ENCODE data around the gene SPC24. TPM values are rescaled to one million over a fixed set of nuclear protein-coding genes. Genes with fewer than 3 reads are reported as not detected.
"Not testable (repeated sequence)": the region's sequence is repeated elsewhere in the genome, so short reads cannot be mapped to it uniquely, and the experiment has no call there.

The SPC24 gene
- total RNA-seq, 1 experiment from 2014 or later, result 64.4 TPM

DNA sequence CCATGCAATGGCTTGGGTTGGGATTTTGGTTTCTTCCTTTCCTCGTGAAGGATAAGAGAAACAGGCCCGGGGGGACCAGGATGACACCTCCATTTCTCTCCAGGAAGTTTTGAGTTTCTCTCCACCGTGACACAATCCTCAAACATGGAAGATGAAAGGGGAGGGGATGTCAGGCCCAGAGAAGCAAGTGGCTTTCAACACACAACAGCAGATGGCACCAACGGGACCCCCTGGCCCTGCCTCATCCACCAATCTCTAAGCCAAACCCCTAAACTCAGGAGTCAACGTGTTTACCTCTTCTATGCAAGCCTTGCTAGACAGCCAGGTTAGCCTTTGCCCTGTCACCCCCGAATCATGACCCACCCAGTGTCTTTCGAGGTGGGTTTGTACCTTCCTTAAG lies 24.1 kb downstream of the SPC24 start:
- no peak for DNase-seq (ENCODE audit: low read depth)

- DNase-seq (ENCODE audit: low read depth), result peak; percentile 70
Measured at GRCh38 chr19:11130824-11131455, 24.6 kb downstream of the SPC24 start.

- DNase-seq (ENCODE audit: low read depth), result no peak
Measured at GRCh38 chr19:11127905-11128304, 27.7 kb downstream of the SPC24 start.

DNA sequence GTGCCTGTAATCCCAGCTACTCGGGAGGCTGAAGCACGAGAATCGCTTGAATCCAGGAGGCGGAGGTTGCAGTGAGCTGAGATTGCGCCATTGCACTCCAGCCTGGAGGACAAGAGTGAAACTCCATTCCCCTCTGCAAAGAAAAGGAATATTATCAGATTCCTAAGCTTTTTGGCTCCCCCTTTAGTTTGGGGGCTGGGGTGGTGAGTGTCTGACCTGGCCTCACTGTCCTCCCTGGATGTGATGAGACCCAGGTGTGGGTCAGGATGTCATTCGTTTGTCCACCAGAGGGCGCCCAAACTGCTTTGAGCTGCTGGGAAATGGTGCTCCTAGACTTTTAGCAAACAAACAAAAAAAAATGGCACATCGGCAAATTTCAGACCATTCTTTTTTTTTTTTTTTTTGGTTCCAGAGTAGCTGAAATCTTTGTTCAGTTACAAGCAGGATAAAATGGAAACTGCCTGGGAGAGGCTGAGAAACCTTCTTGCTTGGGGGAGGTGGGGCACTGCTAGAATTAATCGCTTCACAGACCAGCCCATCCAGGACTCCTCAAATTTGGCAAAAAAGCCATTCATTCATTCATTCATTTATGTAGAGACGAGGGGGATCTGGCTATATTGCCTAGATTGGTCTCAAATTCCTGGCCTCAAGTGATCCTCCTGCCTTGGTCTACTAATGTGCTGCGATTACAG lies 29.4 kb downstream of the SPC24 start:
- peak; percentile 73 for DNase-seq (ENCODE audit: low read depth)

- DNase-seq (ENCODE audit: low read depth), result not testable (repeated sequence)
Measured at GRCh38 chr19:11124157-11124556, 31.4 kb downstream of the SPC24 start.

GRCh38 chr19:11123114-11123513 lies 32.5 kb downstream of the SPC24 start:
- DNase-seq (ENCODE audit: low read depth), result no peak

DNA sequence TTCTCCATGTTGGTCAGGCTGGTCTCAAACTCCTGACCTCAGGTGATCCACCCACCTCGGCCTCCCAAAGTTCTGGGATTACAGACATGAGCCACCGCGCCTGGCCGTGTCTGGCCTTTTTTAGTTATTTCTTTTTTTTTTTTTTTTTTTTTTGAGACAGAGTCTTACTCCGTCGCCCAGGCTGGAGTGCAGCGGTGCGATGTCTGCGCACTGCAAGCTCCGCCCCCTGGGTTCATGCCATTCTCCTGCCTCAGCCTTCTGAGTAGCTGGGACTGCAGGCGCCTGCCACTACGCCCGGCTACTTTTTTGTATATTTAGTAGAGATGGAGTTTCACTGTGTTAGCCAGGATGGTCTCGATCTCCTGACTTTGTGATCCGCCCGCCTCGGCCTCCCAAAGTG lies 33.6 kb downstream of the SPC24 start:
- DNase-seq (ENCODE audit: low read depth), result not testable (repeated sequence)

DNA sequence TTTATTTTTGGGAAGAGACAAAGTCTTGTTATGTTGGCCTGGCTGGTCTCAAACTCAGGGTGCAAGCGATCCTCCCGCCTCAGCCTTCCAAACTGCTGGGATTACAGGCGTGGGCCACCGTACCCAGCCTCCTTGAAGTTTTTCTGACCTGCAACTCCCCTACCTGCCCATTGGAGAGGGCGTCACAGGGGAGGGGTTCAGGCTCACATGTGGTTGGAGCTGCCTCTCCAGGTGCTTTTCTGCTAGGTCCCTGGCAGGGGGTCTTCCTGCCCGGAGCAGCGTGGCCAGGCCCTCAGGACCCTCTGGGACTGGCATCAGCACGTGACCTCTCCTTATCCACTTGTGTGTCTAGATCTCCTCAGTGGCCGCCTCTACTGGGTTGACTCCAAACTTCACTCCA lies 39.1 kb downstream of the SPC24 start:
- DNase-seq (ENCODE audit: low read depth), result no peak

GRCh38 chr19:11115895-11116446 lies 39.6 kb downstream of the SPC24 start:
- no peak for DNase-seq (ENCODE audit: low read depth)

- no peak for DNase-seq (ENCODE audit: low read depth)
Measured at GRCh38 chr19:11115042-11115441, 40.5 kb downstream of the SPC24 start.

- no peak for DNase-seq (ENCODE audit: low read depth)
Measured at GRCh38 chr19:11113140-11113708, 42.4 kb downstream of the SPC24 start.

DNA sequence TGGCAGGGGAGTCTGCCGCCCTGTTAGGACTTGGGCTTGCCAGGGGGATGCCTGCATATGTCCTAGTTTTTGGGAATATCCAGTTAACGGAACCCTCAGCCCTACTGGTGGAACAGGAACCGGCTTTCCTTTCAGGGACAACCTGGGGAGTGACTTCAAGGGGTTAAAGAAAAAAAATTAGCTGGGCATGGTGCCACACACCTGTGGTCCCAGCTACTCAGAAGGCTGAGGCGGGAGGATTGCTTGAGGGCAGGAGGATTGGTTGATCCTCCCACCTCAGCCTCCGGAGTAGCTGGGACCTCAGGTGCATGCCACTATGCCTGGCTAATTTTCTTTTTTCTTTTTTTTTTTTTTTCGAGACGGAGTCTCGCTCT lies 43.8 kb downstream of the SPC24 start:
- peak; percentile 42 for DNase-seq (ENCODE audit: low read depth)

DNA sequence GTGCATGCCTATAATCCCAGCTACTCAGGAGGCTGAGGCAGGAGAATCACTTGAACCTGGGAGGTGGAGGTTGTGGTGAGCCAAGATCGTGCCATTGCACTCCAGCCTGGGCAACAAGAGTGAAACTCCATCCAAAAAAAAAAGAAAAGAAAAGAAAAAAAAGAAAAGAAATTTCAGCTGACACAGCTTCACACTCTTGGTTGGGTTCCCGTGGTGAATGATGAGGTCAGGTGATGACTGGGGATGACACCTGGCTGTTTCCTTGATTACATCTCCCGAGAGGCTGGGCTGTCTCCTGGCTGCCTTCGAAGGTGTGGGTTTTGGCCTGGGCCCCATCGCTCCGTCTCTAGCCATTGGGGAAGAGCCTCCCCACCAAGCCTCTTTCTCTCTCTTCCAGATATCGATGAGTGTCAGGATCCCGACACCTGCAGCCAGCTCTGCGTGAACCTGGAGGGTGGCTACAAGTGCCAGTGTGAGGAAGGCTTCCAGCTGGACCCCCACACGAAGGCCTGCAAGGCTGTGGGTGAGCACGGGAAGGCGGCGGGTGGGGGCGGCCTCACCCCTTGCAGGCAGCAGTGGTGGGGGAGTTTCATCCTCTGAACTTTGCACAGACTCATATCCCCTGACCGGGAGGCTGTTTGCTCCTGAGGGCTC lies 44.3 kb downstream of the SPC24 start:
- no peak for DNase-seq (ENCODE audit: low read depth)

- DNase-seq (ENCODE audit: low read depth), result no peak
Measured at GRCh38 chr19:11108746-11109145, 46.8 kb downstream of the SPC24 start.

DNA sequence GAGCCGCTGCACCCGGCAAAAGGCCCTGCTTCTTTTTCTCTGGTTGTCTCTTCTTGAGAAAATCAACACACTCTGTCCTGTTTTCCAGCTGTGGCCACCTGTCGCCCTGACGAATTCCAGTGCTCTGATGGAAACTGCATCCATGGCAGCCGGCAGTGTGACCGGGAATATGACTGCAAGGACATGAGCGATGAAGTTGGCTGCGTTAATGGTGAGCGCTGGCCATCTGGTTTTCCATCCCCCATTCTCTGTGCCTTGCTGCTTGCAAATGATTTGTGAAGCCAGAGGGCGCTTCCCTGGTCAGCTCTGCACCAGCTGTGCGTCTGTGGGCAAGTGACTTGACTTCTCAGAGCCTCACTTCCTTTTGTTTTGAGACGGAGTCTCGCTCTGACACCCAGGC lies 49.1 kb downstream of the SPC24 start:
- DNase-seq (ENCODE audit: low read depth), result no peak

- no peak for DNase-seq (ENCODE audit: low read depth)
Measured at GRCh38 chr19:11105014-11105636, 50.5 kb downstream of the SPC24 start.

GRCh38 chr19:11103667-11104066 lies 51.9 kb downstream of the SPC24 start:
- DNase-seq (ENCODE audit: low read depth), result not testable (repeated sequence)

GRCh38 chr19:11102944-11103343 lies 52.6 kb downstream of the SPC24 start:
- no peak for DNase-seq (ENCODE audit: low read depth)

- no peak for DNase-seq (ENCODE audit: low read depth)
Measured at GRCh38 chr19:11101057-11101456, 54.5 kb downstream of the SPC24 start.

GRCh38 chr19:11100049-11100448 lies 55.5 kb downstream of the SPC24 start:
- DNase-seq (ENCODE audit: low read depth), result no peak

- no peak for DNase-seq (ENCODE audit: low read depth)
Measured at GRCh38 chr19:11098861-11099260, 56.7 kb downstream of the SPC24 start.

DNA sequence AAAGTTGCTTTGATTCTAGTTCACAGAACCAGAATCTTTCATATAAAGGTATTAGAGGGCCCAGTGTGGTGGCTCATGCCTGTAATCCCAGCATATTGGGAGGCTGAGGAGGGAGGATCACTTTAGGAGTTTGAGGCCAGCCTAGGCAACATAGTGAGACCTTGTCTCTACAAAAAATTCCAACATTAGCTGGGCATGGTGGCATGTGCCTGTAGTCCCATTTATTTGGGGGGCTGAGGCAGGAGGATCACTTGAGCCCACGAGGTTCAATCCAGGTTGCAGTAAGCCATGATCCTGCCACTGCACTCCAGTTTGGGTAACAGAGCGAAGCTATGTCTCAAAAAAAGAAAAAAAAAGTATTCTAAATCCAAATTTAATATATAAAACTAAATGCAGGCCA lies 57.3 kb downstream of the SPC24 start:
- DNase-seq (ENCODE audit: low read depth), result no peak
